HepG2 (cell line): Measurements from ENCODE around the gene PHF5A. TPM values are rescaled to one million over a fixed set of nuclear protein-coding genes. Genes with fewer than 3 reads are reported as not detected.

Experiments
- ARID3A ChIP-seq: IDR thresholded peaks from 2 replicates; pipeline ENCODE4 v1.6.1; 2012; ENCODE audit warnings: low read depth, low read length, improper control_type of control experiment
- FOXA1 ChIP-seq, 2 experiments: fragments of 450-650 bp in 1 of 2; sonication (generic) in 1 of 2; formaldehyde crosslinking in 1 of 2; IDR thresholded peaks; 2 replicates each; pipeline versions ENCODE4 v1.4.0 to v1.6.1; 2016 to 2020; ENCODE audit warnings: missing genetic modification reagents in 1 of 2
- GLI4 ChIP-seq: sonication (generic); formaldehyde crosslinking; IDR thresholded peaks from 2 replicates; pipeline ENCODE4 v1.5.1; 2020; ENCODE audit warnings: missing genetic modification reagents, mild to moderate bottlenecking, moderate library complexity, borderline replicate concordance
- HMGA1 ChIP-seq: sonication (generic); formaldehyde crosslinking; conservative IDR thresholded peaks from 2 replicates; pipeline ENCODE4 v1.4.0; 2020; ENCODE audit warnings: missing genetic modification reagents
- HNF4G ChIP-seq, 2 experiments: sonication (generic) in 1 of 2; formaldehyde crosslinking in 1 of 2; IDR thresholded peaks; 2 replicates each; pipeline versions ENCODE4 v1.4.0 to v1.6.1; 2011 to 2020; ENCODE audit warnings: borderline replicate concordance in 2 of 2, low read depth in 2 of 2, mild to moderate bottlenecking in 2 of 2, low read length in 1 of 2, missing genetic modification reagents in 1 of 2, moderate library complexity in 1 of 2
- KDM2A ChIP-seq: sonication (generic); formaldehyde crosslinking; IDR thresholded peaks from 2 replicates; pipeline ENCODE4 v1.4.0; 2020; ENCODE audit warnings: low read depth, missing genetic modification reagents, borderline replicate concordance
- MAF1 ChIP-seq: sonication (generic); formaldehyde crosslinking; IDR thresholded peaks from 2 replicates; pipeline ENCODE4 v1.5.0; 2020; ENCODE audit warnings: missing genetic modification reagents, borderline replicate concordance
- ONECUT2 ChIP-seq: sonication (generic); formaldehyde crosslinking; IDR thresholded peaks from 2 replicates; pipeline ENCODE4 v1.4.0; 2020; ENCODE audit warnings: missing genetic modification reagents
- RAD21 ChIP-seq: fragments of 450-650 bp; formaldehyde crosslinking; IDR thresholded peaks from 2 replicates; pipeline ENCODE4 v1.5.0; 2020; ENCODE audit warnings: mild to moderate bottlenecking
- SP4 ChIP-seq: sonication (generic); formaldehyde crosslinking; IDR thresholded peaks from 2 replicates; pipeline ENCODE4 v1.8.1; 2023; ENCODE audit warnings: mild to moderate bottlenecking, missing genetic modification reagents
- SRY ChIP-seq: sonication (generic); formaldehyde crosslinking; IDR thresholded peaks from 2 replicates; pipeline ENCODE4 v1.8.0; 2022; ENCODE audit warnings: mild to moderate bottlenecking, missing genetic modification reagents
- XRCC5 ChIP-seq: fragments of 200-400 bp; formaldehyde crosslinking; optimal IDR thresholded peaks from 2 replicates; pipeline ENCODE3; 2017; ENCODE audit warnings: mild to moderate bottlenecking, low read length
- ZNF180 ChIP-seq: sonication (generic); formaldehyde crosslinking; IDR thresholded peaks from 2 replicates; pipeline ENCODE4 v1.4.0; 2020; ENCODE audit warnings: low read depth, missing genetic modification reagents, borderline replicate concordance
- ZNF616 ChIP-seq: sonication (generic); formaldehyde crosslinking; IDR thresholded peaks from 2 replicates; pipeline ENCODE4 v1.5.0; 2020; ENCODE audit warnings: low read depth, mild to moderate bottlenecking, missing genetic modification reagents
- ZNF619 ChIP-seq: sonication (generic); formaldehyde crosslinking; IDR thresholded peaks from 2 replicates; pipeline ENCODE4 v1.4.0; 2020; ENCODE audit warnings: mild to moderate bottlenecking, missing genetic modification reagents
- ZNF720 ChIP-seq: sonication (generic); formaldehyde crosslinking; IDR thresholded peaks from 2 replicates; pipeline ENCODE4 v1.4.0; 2020; ENCODE audit warnings: missing genetic modification reagents
- ZNF772 ChIP-seq: sonication (generic); formaldehyde crosslinking; IDR thresholded peaks from 2 replicates; pipeline ENCODE4 v1.5.0; 2020; ENCODE audit warnings: mild to moderate bottlenecking, missing genetic modification reagents
- ZNF850 ChIP-seq: sonication (generic); formaldehyde crosslinking; conservative IDR thresholded peaks from 2 replicates; pipeline ENCODE4 v1.9.0; 2021; ENCODE audit warnings: mild to moderate bottlenecking, missing genetic modification reagents
- polyA plus RNA-seq, 8 experiments: library from polyadenylated mRNA; depleted of rRNA in 3 of 8; stranded (reverse) in 7 of 8; unstranded in 1 of 8; fragments of >200 nt; fragmentation: Illumina TruSeq in 4 of 8; extraction: Trizol in 4 of 8; gene quantifications; 2 replicates each; pipeline versions ENCODE4 v1.2.1 to v1.2.3, GENCODE V29; 2011 to 2016; ENCODE audit warnings: low read depth in 4 of 8, missing spikeins in 1 of 8, mixed read lengths in 1 of 8; ENCODE audit not compliant: insufficient read depth in 1 of 8
- total RNA-seq, 5 experiments: library from RNA; depleted of rRNA; stranded (reverse); fragments of >200 nt; fragmentation: Illumina TruSeq; extraction: Trizol; gene quantifications; 2 replicates each; pipeline ENCODE4 v1.2.3, GENCODE V29; 2016; ENCODE audit warnings: low read depth in 1 of 5
- TF ChIP-seq, protein P1 (sequence below): sonication (generic); formaldehyde crosslinking; IDR thresholded peaks from 2 replicates; pipeline ENCODE4 v1.9.0; 2022; ENCODE audit warnings: missing genetic modification reagents, mild to moderate bottlenecking, borderline replicate concordance
- TF ChIP-seq, protein P2 (sequence below): sonication (generic); formaldehyde crosslinking; IDR thresholded peaks from 2 replicates; pipeline ENCODE4 v1.4.0; 2020; ENCODE audit warnings: missing genetic modification reagents
- TF ChIP-seq, protein P3 (sequence below): sonication (generic); formaldehyde crosslinking; IDR thresholded peaks from 2 replicates; pipeline ENCODE4 v1.4.0; 2020; ENCODE audit warnings: mild to moderate bottlenecking, missing genetic modification reagents

Gene PHF5A
- total and polyA plus RNA-seq, 2 of the 13 experiments (the other 11 are each of a cell fraction or from before 2014, with no cell fraction given) = 56.6 to 105 TPM

DNA sequence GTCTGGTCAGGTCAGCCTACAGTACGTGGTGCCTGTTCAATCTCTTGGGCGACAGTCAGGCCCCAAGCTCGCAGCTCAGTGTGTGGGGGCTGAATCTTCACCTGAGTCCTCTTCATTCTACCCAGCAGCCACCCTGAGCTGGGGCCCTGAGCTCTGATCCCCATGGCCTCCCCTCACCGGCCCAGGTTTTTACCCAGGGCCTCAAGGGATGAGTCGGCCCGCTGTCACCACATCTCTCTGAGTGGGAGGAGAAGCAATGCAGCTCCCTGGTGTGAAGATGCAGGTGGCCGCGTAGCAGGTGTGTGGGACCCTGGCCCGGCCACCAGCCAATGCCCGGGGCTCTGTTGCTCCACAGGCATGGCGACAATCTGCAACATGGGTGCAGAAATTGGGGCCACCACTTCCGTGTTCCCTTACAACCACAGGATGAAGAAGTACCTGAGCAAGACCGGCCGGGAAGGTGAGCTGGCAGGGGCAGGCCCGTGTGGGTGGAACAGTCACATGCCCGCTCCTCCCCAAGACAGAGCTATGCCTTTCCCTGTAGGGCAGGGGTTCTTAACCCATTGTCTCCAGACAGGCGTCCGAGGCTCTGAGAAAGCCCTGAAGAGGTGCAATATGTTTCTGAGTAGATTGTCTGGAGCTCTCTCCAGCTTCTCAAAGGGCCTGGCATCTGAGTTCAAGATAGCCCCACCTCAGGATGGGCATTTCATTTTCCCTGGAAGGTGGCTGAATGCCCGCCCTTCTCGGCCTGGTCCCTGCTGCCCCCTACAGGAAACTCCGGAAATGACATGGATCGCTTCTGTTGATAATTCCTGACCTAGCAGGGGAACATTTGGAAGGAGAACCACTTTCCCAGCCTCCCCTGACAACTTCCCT is 48.9 kb upstream of the PHF5A start (continued):
- TF ChIP-seq ARID3A (no peak), GLI4 (CRISPR knock-in tag) (no peak), ZNF850 (CRISPR knock-in tag) (no peak), HNF4G (IDR thresholded peaks at IDR 0.05; ENCODE audit: borderline replicate concordance, low read depth, low read length) (no peak), HNF4G (CRISPR knock-in tag; IDR thresholded peaks at IDR 0.05; ENCODE audit: borderline replicate concordance, low read depth) (no peak), FOXA1 (IDR thresholded peaks at IDR 0.05) (no peak), FOXA1 (CRISPR knock-in tag; IDR thresholded peaks at IDR 0.05) (no peak), ZNF619 (no peak), ZNF720 (CRISPR knock-in tag) (no peak), KDM2A (peak; percentile 5; the same call in 1 of the 2 replicates), XRCC5 (peak; percentile 54), SRY (no peak), SP4 (CRISPR knock-in tag) (peak; percentile 66; the same call in 1 of the 2 replicates), HMGA1 (no peak), ZNF180 (no peak), ZNF772 (CRISPR knock-in tag) (no peak), RAD21 (peak; percentile 85), ONECUT2 (CRISPR knock-in tag) (no peak), ZNF616 (CRISPR knock-in tag) (no peak), MAF1 (CRISPR knock-in tag) (no peak)
- TF ChIP-seq, protein P1, sequence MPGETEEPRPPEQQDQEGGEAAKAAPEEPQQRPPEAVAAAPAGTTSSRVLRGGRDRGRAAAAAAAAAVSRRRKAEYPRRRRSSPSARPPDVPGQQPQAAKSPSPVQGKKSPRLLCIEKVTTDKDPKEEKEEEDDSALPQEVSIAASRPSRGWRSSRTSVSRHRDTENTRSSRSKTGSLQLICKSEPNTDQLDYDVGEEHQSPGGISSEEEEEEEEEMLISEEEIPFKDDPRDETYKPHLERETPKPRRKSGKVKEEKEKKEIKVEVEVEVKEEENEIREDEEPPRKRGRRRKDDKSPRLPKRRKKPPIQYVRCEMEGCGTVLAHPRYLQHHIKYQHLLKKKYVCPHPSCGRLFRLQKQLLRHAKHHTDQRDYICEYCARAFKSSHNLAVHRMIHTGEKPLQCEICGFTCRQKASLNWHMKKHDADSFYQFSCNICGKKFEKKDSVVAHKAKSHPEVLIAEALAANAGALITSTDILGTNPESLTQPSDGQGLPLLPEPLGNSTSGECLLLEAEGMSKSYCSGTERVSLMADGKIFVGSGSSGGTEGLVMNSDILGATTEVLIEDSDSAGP (CRISPR knock-in tag) = no peak; the same call in 1 of the 2 replicates
- TF ChIP-seq, protein P2, sequence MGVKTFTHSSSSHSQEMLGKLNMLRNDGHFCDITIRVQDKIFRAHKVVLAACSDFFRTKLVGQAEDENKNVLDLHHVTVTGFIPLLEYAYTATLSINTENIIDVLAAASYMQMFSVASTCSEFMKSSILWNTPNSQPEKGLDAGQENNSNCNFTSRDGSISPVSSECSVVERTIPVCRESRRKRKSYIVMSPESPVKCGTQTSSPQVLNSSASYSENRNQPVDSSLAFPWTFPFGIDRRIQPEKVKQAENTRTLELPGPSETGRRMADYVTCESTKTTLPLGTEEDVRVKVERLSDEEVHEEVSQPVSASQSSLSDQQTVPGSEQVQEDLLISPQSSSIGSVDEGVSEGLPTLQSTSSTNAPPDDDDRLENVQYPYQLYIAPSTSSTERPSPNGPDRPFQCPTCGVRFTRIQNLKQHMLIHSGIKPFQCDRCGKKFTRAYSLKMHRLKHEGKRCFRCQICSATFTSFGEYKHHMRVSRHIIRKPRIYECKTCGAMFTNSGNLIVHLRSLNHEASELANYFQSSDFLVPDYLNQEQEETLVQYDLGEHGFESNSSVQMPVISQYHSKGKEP (CRISPR knock-in tag) = no peak
- TF ChIP-seq, protein P3, sequence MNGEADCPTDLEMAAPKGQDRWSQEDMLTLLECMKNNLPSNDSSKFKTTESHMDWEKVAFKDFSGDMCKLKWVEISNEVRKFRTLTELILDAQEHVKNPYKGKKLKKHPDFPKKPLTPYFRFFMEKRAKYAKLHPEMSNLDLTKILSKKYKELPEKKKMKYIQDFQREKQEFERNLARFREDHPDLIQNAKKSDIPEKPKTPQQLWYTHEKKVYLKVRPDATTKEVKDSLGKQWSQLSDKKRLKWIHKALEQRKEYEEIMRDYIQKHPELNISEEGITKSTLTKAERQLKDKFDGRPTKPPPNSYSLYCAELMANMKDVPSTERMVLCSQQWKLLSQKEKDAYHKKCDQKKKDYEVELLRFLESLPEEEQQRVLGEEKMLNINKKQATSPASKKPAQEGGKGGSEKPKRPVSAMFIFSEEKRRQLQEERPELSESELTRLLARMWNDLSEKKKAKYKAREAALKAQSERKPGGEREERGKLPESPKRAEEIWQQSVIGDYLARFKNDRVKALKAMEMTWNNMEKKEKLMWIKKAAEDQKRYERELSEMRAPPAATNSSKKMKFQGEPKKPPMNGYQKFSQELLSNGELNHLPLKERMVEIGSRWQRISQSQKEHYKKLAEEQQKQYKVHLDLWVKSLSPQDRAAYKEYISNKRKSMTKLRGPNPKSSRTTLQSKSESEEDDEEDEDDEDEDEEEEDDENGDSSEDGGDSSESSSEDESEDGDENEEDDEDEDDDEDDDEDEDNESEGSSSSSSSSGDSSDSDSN (CRISPR knock-in tag) = 0 out of 2 replicates have a peak, but pooled peaks have one; percentile 23
